Measurements from ENCODE around the gene PDF. TPM values are rescaled to one million over a fixed set of nuclear protein-coding genes. Genes with fewer than 3 reads are reported as not detected.

The PDF gene
- total and polyA plus RNA-seq, 2 donors from 2014 or later: 22.4 to 30.8 TPM

- DNase-seq (no peak), FAIRE-seq (no peak)
- no peak for TF ChIP-seq CTCF (IDR thresholded peaks at IDR 0.05; ENCODE audit: borderline replicate concordance, extremely low read depth, insufficient read depth)
- Histone ChIP-seq H3K27me3 (ENCODE audit: control insufficient read depth, insufficient read depth, low read length) (no peaks in the 10 kb centered on the region), H3K27ac (ENCODE audit: low read depth in 2 of 2, low read length in 2 of 2) (no peak overlapping the region), H3K36me3 (ENCODE audit: control insufficient read depth in 2 of 3, insufficient read depth in 3 of 3, low read length in 3 of 3) (peaks cover 0 to 3% (median 0%) of the 10 kb centered on the region in 3 donors), H3K9ac (ENCODE audit: low read length in 3 of 3) (no peak overlapping the region), H3K9me3 (ENCODE audit: control insufficient read depth in 2 of 3, insufficient read depth in 1 of 3, low read length in 3 of 3) (no peaks in the 10 kb centered on the region), H3K4me3 (ENCODE audit: low read length in 3 of 3) (no peak overlapping the region), H3K4me1 (ENCODE audit: control insufficient read depth in 2 of 3, insufficient read depth in 2 of 3, low read depth in 1 of 3, low read length in 3 of 3) (peaks cover 0 to 6% (median under 1%) of the 10 kb centered on the region in 3 donors)
- intact Hi-C loops (cut with DNase I): no loop called here
Measured at GRCh38 chr16:69307091-69307490, 23.3 kb downstream of the PDF start.

- H3K4me3 ChIP-seq (ENCODE audit: low read length in 3 of 3): no peak overlapping the region
- H3K9me3 ChIP-seq (ENCODE audit: control insufficient read depth in 2 of 3, insufficient read depth in 1 of 3, low read length in 3 of 3): no peaks in the 10 kb centered on the region
- H3K4me1 ChIP-seq (ENCODE audit: control insufficient read depth in 2 of 3, insufficient read depth in 2 of 3, low read depth in 1 of 3, low read length in 3 of 3): peaks cover 0 to 4% (median 0%) of the 10 kb centered on the region in 3 donors
- no peak overlapping the region for H3K27ac ChIP-seq (ENCODE audit: low read depth in 2 of 2, low read length in 2 of 2)
- no peak for DNase-seq
- H3K9ac ChIP-seq (ENCODE audit: low read length in 3 of 3): no peak overlapping the region
- intact Hi-C loops (cut with DNase I): no loop called here
- H3K27me3 ChIP-seq (ENCODE audit: control insufficient read depth, insufficient read depth, low read length): no peaks in the 10 kb centered on the region
- no peak for TF ChIP-seq CTCF (IDR thresholded peaks at IDR 0.05; ENCODE audit: borderline replicate concordance, extremely low read depth, insufficient read depth)
- peaks cover 0 to 5% (median 4%) of the 10 kb centered on the region in 3 donors for H3K36me3 ChIP-seq (ENCODE audit: control insufficient read depth in 2 of 3, insufficient read depth in 3 of 3, low read length in 3 of 3)
- no peak for FAIRE-seq
Measured at GRCh38 chr16:69306031-69306430, 24.4 kb downstream of the PDF start.

GRCh38 chr16:69302301-69302700 lies 28.1 kb downstream of the PDF start:
- FAIRE-seq (no peak), DNase-seq (peak in 1 of 5 donors; percentile 7)
- Histone ChIP-seq H3K36me3 (ENCODE audit: control insufficient read depth in 2 of 3, insufficient read depth in 3 of 3, low read length in 3 of 3) (peaks cover 0 to 19% (median 8%) of the 10 kb centered on the region in 3 donors), H3K4me3 (ENCODE audit: low read length in 3 of 3) (no peak overlapping the region), H3K27ac (ENCODE audit: low read depth in 2 of 2, low read length in 2 of 2) (no peak overlapping the region), H3K9me3 (ENCODE audit: control insufficient read depth in 2 of 3, insufficient read depth in 1 of 3, low read length in 3 of 3) (no peaks in the 10 kb centered on the region), H3K4me1 (ENCODE audit: control insufficient read depth in 2 of 3, insufficient read depth in 2 of 3, low read depth in 1 of 3, low read length in 3 of 3) (no peaks in the 10 kb centered on the region), H3K27me3 (ENCODE audit: control insufficient read depth, insufficient read depth, low read length) (no peaks in the 10 kb centered on the region), H3K9ac (ENCODE audit: low read length in 3 of 3) (no peak overlapping the region)
- intact Hi-C loops (cut with DNase I): no loop called here
- TF ChIP-seq CTCF (IDR thresholded peaks at IDR 0.05; ENCODE audit: borderline replicate concordance, extremely low read depth, insufficient read depth): no peak

- DNase-seq (no peak), FAIRE-seq (no peak)
- H3K9me3 ChIP-seq (ENCODE audit: control insufficient read depth in 2 of 3, insufficient read depth in 1 of 3, low read length in 3 of 3): no peaks in the 10 kb centered on the region
- no peaks in the 10 kb centered on the region for H3K27me3 ChIP-seq (ENCODE audit: control insufficient read depth, insufficient read depth, low read length)
- peaks cover 0 to 19% (median 8%) of the 10 kb centered on the region in 3 donors for H3K36me3 ChIP-seq (ENCODE audit: control insufficient read depth in 2 of 3, insufficient read depth in 3 of 3, low read length in 3 of 3)
- no peak overlapping the region for H3K27ac ChIP-seq (ENCODE audit: low read depth in 2 of 2, low read length in 2 of 2)
- intact Hi-C loops (cut with DNase I): no loop called here
- no peak overlapping the region for H3K9ac ChIP-seq (ENCODE audit: low read length in 3 of 3)
- TF ChIP-seq CTCF (IDR thresholded peaks at IDR 0.05; ENCODE audit: borderline replicate concordance, extremely low read depth, insufficient read depth): no peak
- no peaks in the 10 kb centered on the region for H3K4me1 ChIP-seq (ENCODE audit: control insufficient read depth in 2 of 3, insufficient read depth in 2 of 3, low read depth in 1 of 3, low read length in 3 of 3)
- no peak overlapping the region for H3K4me3 ChIP-seq (ENCODE audit: low read length in 3 of 3)
Measured at GRCh38 chr16:69301861-69302260, 28.5 kb downstream of the PDF start.
